Loucy (cell line): ENCODE data around the gene CDHR1.

Experiments used
- H2AFZ ChIP-seq: fragments of 200-600 bp; sonication (generic); 2 replicates; pipeline ENCODE4 v1.6.0; 2016; ENCODE audit warnings: antibody characterized with exemption, mild to moderate bottlenecking, low read length, moderate library complexity
- H3F3A ChIP-seq: fragments of 200-600 bp; 2 replicates; pipeline ENCODE4 v1.6.0; 2016; ENCODE audit warnings: antibody characterized with exemption, low read depth, mild to moderate bottlenecking
- H3K27me3 ChIP-seq: fragments of 200-600 bp; sonication (generic); 2 replicates; pipeline ENCODE4 v1.6.1; 2014; ENCODE audit warnings: low read length, mild to moderate bottlenecking; ENCODE audit not compliant: insufficient read depth, poor library complexity, severe bottlenecking
- H3K36me3 ChIP-seq: fragments of 200-600 bp; sonication (generic); 2 replicates; pipeline ENCODE4 v1.6.1; 2016; ENCODE audit warnings: low read length; ENCODE audit not compliant: insufficient read depth
- H3K4me1 ChIP-seq: fragments of 200-600 bp; sonication (generic); 2 replicates; pipeline ENCODE4 v1.5.1; 2014; ENCODE audit warnings: low read length, mild to moderate bottlenecking; ENCODE audit not compliant: insufficient read depth, poor library complexity, severe bottlenecking
- H3K4me2 ChIP-seq: fragments of 200-600 bp; sonication (generic); 2 replicates; pipeline ENCODE4 v1.6.0; 2014; ENCODE audit warnings: antibody characterized with exemption, low read length, low read depth, mild to moderate bottlenecking; ENCODE audit not compliant: poor library complexity, severe bottlenecking
- H3K4me3 ChIP-seq: fragments of 200-600 bp; sonication (generic); 2 replicates; pipeline ENCODE4 v1.5.1; 2014; ENCODE audit warnings: low read length, mild to moderate bottlenecking, mixed read lengths; ENCODE audit not compliant: poor library complexity, severe bottlenecking
- H3K79me2 ChIP-seq: fragments of 200-600 bp; sonication (generic); 2 replicates; pipeline ENCODE4 v1.6.1; 2014; ENCODE audit warnings: low read length; ENCODE audit not compliant: insufficient read depth
- H3K9ac ChIP-seq: fragments of 200-600 bp; sonication (generic); 2 replicates; pipeline ENCODE4 v1.6.0; 2014; ENCODE audit warnings: mild to moderate bottlenecking, low read depth, low read length, moderate library complexity; ENCODE audit not compliant: poor library complexity, severe bottlenecking
- H3K9me2 ChIP-seq: fragments of 200-600 bp; sonication (generic); replicated peaks from 2 replicates; pipeline ENCODE4 v1.6.1; 2016; ENCODE audit warnings: low read depth, low read length, mixed read lengths
- H3K9me3 ChIP-seq: fragments of 200-600 bp; sonication (generic); 2 replicates; pipeline ENCODE4 v1.6.1; 2014; ENCODE audit warnings: mild to moderate bottlenecking, antibody characterized with exemption, low read length, low read depth; ENCODE audit not compliant: insufficient read depth
- H4K20me1 ChIP-seq: fragments of 200-600 bp; sonication (generic); 2 replicates; pipeline ENCODE4 v1.6.0; 2014; ENCODE audit warnings: antibody characterized with exemption, low read length, mild to moderate bottlenecking; ENCODE audit not compliant: insufficient read depth, poor library complexity, severe bottlenecking
- EZH2phosphoT487 ChIP-seq: fragments of 200-600 bp; IDR thresholded peaks from 2 replicates; pipeline ENCODE4 v1.6.1; 2018; ENCODE audit warnings: antibody characterized with exemption, mild to moderate bottlenecking, moderate library complexity, borderline replicate concordance
- TF ChIP-seq, protein P1 (sequence below): fragments of 200-600 bp; sonication (generic); conservative IDR thresholded peaks from 2 replicates; pipeline ENCODE4 v1.5.1; 2014; ENCODE audit warnings: mild to moderate bottlenecking, antibody characterized with exemption, low read length

The CDHR1 gene

DNA sequence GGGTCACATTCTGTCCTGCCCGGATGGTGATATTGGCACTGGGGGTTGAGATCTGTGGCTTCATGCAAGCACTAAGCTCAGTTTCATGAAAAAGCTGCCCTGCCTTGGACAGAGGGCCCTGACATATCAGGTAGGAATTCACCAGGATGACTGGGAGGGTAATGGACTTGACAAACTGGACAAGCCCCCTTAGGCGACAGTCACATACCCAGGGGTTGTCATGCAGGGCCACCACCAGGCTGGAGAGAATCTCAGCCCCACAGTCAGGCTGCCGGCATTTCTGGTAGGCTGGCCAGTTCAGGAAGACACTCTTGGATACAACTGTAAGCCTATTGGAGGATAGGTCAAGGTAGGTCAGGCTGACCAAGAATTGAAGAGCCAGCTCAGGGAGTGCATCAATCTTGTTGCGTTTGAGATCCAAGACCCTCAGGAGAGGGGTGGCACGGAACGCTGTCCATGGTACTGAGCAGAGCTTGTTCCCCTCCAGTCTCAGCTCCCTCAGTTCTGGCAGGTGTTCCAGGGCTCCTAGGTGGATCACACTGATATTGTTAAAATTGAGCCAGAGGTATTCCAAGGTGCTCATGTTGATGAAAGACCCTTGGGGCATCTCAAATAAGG is 30.2 kb downstream of the CDHR1 start:
- H3K9me2 ChIP-seq = no peaks in the 10 kb centered on the region
- no peaks in the 10 kb centered on the region for H4K20me1 ChIP-seq
- H3K9ac ChIP-seq = no peak overlapping the region
- TF ChIP-seq EZH2phosphoT487 = no peak
- TF ChIP-seq, protein P1, sequence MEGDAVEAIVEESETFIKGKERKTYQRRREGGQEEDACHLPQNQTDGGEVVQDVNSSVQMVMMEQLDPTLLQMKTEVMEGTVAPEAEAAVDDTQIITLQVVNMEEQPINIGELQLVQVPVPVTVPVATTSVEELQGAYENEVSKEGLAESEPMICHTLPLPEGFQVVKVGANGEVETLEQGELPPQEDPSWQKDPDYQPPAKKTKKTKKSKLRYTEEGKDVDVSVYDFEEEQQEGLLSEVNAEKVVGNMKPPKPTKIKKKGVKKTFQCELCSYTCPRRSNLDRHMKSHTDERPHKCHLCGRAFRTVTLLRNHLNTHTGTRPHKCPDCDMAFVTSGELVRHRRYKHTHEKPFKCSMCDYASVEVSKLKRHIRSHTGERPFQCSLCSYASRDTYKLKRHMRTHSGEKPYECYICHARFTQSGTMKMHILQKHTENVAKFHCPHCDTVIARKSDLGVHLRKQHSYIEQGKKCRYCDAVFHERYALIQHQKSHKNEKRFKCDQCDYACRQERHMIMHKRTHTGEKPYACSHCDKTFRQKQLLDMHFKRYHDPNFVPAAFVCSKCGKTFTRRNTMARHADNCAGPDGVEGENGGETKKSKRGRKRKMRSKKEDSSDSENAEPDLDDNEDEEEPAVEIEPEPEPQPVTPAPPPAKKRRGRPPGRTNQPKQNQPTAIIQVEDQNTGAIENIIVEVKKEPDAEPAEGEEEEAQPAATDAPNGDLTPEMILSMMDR = no peak
- H3F3A ChIP-seq = no peaks in the 10 kb centered on the region
- no peak overlapping the region for H2AFZ ChIP-seq
- H3K4me3 ChIP-seq = no peak overlapping the region
- no peaks in the 10 kb centered on the region for H3K4me1 ChIP-seq
- no peaks in the 10 kb centered on the region for H3K79me2 ChIP-seq
- H3K27me3 ChIP-seq = no peaks in the 10 kb centered on the region
- H3K9me3 ChIP-seq = no peaks in the 10 kb centered on the region
- no peak overlapping the region for H3K4me2 ChIP-seq
- H3K36me3 ChIP-seq = no peaks in the 10 kb centered on the region

DNA sequence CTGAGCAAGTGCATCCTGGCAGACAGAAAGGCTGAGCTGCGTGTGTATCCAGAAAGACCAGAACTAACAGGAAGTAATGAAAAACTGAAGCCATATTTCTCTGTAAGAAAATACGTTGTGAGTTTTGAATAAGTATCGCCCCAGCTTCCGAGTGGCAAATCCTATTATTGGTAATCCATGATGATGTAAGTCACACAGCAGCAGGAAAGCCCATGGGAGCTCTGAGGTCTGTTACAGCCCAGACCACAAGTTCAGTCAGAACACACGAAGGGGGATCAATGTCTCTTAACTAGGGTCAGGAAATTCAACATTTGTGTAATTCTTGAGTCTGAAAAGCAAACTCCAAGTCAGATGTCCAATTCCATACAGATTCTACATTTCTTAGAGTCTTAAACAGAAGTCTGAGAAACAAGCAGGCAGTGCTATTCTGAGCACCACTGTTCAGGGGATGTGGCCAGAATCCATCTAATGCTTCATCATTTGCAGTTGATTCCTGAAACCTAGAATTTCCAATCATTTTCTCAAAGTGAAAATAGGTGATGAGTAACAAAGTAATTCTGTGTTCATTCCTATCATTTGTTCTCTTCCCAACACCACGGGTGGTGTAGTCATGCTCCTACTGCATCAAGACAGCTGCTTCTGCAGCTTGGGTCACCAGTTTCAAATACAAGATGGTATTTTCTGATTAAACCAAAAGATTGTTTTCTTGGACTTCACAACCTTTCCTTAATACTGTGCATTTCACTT is 31.3 kb downstream of the CDHR1 start, which contains the start of gene LRIT2:
LRIT2 (minus strand) TSS at position 118 of the 747 bp plus-strand sequence; CDS start at position 94, 24 bp downstream.
- Histone ChIP-seq H2AFZ (no peak within 1 kb of the TSS), H3K4me2 (no peak within 1 kb of the TSS), H3K9ac (no peak within 1 kb of the TSS), H3K9me3 (no peaks in the 10 kb centered on the region), H4K20me1 (no peaks in the 10 kb centered on the region), H3K36me3 (no peaks in the 10 kb centered on the region), H3K27me3 (no peaks in the 10 kb centered on the region), H3K4me3 (no peak within 1 kb of the TSS), H3K4me1 (no peaks in the 10 kb centered on the region), H3K79me2 (no peaks in the 10 kb centered on the region), H3F3A (no peaks in the 10 kb centered on the region), H3K9me2 (no peaks in the 10 kb centered on the region)
- TF ChIP-seq, protein P1 = no peak
- no peak for TF ChIP-seq EZH2phosphoT487

DNA sequence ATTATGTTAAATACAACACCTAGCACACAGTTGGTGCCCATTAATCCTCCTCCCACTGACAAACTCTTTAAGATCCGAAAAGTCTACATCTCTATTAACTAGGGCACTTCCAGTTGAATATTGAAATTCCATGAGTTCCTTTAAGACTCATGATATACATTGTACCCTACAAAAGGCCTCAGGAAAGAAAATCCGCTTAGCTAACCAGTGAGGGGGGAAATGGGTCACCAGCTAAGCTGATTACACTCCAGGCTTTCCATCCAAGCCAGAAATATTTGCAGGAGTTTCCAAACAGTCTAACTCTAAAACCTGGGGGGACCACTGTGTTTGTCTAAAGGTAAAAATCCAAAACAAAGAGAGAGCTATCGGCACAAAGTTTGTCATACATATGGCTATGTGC is 32.3 kb downstream of the CDHR1 start:
- H4K20me1 ChIP-seq = no peaks in the 10 kb centered on the region
- no peaks in the 10 kb centered on the region for H3K36me3 ChIP-seq
- TF ChIP-seq, protein P1 = no peak
- no peak for TF ChIP-seq EZH2phosphoT487
- no peaks in the 10 kb centered on the region for H3K9me3 ChIP-seq
- H3K4me1 ChIP-seq = no peaks in the 10 kb centered on the region
- H3K4me3 ChIP-seq = no peak overlapping the region
- no peaks in the 10 kb centered on the region for H3K9me2 ChIP-seq
- no peaks in the 10 kb centered on the region for H3K27me3 ChIP-seq
- no peak overlapping the region for H3K9ac ChIP-seq
- no peaks in the 10 kb centered on the region for H3F3A ChIP-seq
- no peaks in the 10 kb centered on the region for H3K79me2 ChIP-seq
- H3K4me2 ChIP-seq = no peak overlapping the region
- H2AFZ ChIP-seq = no peak overlapping the region
